Measurements from ENCODE around the gene MAL.

GRCh38 chr2:95013726-95014125 lies 11.8 kb upstream of the MAL start:
- no peak for TF ChIP-seq CTCF (IDR thresholded peaks at IDR 0.05)
- TF ChIP-seq POLR2A (IDR thresholded peaks at IDR 0.05): no peak
- no peak for TF ChIP-seq EP300 (IDR thresholded peaks at IDR 0.05)

All from tibial nerve (tissue), 4 donors.